Kidney epithelial cell (primary cell): ENCODE results near the gene TXNDC9. TPM values are rescaled to one million over a fixed set of nuclear protein-coding genes. Genes with fewer than 3 reads are reported as not detected.
"Not testable (repeated sequence)": the region's sequence is repeated elsewhere in the genome, so short reads cannot be mapped to it uniquely, and the experiment has no call there.

Experiments used
- DNase-seq: peaks from one replicate; pipeline ENCODE4 v3.0.0-alpha.2; 2010; ENCODE audit warnings: low read depth
- H3K27me3 ChIP-seq: 2 replicates; pipeline ENCODE4 v1.6.0; 2011; ENCODE audit warnings: low read length; ENCODE audit not compliant: control insufficient read depth, insufficient read depth
- H3K36me3 ChIP-seq: 2 replicates; pipeline ENCODE4 v1.5.1; 2011; ENCODE audit warnings: low read length; ENCODE audit not compliant: control insufficient read depth, insufficient read depth
- H3K4me3 ChIP-seq: 2 replicates; pipeline ENCODE4 v1.5.1; 2011; ENCODE audit warnings: low read depth, mild to moderate bottlenecking, control low read depth, low read length
- total RNA-seq: library from RNA; depleted of rRNA; stranded (reverse); fragments of >200 nt; gene quantifications from 2 replicates; pipeline ENCODE4 v1.2.3, GENCODE V29; 2015
- TF ChIP-seq, protein P1 (sequence below): IDR thresholded peaks from 2 replicates; pipeline ENCODE4 v1.5.1; 2011; ENCODE audit warnings: mild to moderate bottlenecking, moderate library complexity, low read length, control low read depth, inconsistent platforms; ENCODE audit not compliant: insufficient read depth, poor library complexity, severe bottlenecking

The TXNDC9 gene
- total RNA-seq, 1 donor from 2014 or later = 73.6 TPM

DNA sequence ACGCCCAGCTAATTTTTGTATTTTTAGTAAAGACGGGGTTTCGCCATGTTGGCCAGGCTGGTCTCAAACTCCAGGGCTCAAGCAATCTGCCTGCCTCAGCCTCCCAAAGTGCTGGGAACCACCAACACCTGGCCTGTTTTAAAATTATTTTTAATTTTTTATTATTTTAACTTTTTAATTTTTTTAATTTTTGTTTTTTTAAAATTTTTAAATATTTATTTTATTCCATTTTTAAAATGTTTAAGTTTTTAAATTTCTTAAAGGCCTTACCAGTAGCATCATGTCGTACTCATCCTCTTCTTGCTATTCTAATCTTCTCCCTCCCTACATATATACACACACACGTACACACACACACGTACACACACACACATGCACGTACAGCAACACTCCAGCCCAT is 36.6 kb downstream of the TXNDC9 start:
- no peaks in the 10 kb centered on the region for H3K36me3 ChIP-seq
- DNase-seq = no peak
- TF ChIP-seq, protein P1, sequence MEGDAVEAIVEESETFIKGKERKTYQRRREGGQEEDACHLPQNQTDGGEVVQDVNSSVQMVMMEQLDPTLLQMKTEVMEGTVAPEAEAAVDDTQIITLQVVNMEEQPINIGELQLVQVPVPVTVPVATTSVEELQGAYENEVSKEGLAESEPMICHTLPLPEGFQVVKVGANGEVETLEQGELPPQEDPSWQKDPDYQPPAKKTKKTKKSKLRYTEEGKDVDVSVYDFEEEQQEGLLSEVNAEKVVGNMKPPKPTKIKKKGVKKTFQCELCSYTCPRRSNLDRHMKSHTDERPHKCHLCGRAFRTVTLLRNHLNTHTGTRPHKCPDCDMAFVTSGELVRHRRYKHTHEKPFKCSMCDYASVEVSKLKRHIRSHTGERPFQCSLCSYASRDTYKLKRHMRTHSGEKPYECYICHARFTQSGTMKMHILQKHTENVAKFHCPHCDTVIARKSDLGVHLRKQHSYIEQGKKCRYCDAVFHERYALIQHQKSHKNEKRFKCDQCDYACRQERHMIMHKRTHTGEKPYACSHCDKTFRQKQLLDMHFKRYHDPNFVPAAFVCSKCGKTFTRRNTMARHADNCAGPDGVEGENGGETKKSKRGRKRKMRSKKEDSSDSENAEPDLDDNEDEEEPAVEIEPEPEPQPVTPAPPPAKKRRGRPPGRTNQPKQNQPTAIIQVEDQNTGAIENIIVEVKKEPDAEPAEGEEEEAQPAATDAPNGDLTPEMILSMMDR = no peak
- H3K27me3 ChIP-seq = no peaks in the 10 kb centered on the region
- no peak overlapping the region for H3K4me3 ChIP-seq

DNA sequence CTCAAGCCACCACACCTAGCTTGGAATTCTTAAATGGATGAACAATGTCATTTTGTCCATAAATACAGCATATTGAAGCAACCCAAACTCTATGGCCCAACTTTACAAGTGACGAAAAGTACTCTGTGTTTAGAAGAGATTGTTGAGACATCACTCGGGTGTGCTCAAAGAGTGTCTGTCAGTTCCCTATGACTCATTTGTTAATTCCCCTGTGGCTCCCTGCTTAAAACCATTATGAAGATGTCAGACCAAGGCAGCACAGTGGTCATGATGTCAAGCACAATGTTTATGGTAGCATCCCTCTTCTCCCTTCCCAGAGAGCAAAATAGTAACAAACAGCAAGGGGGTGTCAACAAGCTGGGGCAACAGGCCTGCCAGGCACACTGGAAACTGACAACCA is 38.1 kb downstream of the TXNDC9 start:
- H3K27me3 ChIP-seq = no peaks in the 10 kb centered on the region
- H3K4me3 ChIP-seq = no peak overlapping the region
- DNase-seq = no peak
- TF ChIP-seq, protein P1 = no peak
- H3K36me3 ChIP-seq = no peaks in the 10 kb centered on the region

DNA sequence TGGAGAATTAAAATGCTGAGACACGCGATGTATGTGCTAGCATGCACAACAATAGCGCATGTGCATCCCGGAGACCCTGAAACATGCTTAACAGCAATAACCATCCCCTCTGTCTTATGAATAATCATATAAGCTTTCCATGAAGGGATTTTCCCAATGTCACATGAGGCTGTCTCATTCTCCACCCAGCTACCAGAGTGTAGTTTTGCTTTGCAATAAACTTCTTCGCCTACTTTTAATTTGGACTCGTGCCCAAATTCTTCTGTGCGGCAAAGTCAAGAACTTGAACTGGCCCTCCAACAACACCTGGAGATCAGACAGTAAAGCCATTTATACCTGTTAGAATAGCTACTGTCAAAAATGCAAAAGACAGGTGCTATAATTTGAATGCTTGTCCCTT is 50.6 kb downstream of the TXNDC9 start:
- no peak for DNase-seq
- no peaks in the 10 kb centered on the region for H3K36me3 ChIP-seq
- TF ChIP-seq, protein P1 = no peak
- H3K4me3 ChIP-seq = no peak overlapping the region
- H3K27me3 ChIP-seq = no peaks in the 10 kb centered on the region

DNA sequence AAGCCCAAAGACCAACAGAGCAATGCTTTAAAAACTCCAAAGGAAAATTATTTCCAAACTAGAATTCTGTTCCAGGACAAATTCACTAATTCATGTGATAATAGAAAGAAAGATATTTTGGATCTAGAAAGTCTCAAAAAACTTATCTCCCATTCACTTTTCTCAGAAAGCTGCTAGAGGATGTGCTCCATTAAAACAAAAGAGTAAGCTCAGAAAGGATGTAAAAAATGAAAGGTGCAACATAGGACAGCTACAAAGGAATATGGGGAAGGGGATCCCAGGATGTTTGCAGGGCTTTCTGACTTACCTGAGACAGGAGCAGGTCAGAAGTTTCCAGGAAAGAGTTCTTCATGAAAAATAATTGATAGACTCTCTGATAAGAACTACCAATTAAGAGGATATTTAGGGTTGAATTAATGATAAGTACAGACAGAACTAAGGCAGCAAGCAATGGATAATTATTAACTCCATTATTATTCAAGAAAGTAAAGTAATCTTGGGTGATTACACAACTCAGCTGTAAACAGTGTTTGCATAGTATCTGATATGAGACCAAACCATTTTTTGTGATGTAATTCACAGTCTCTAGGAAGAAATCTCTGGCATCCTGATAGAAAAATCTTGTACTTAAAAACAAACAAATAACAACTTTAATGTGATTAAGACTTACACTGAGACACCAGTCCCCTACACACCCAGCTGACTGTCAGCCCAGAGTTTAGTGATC is 56.0 kb downstream of the TXNDC9 start:
- no peak for DNase-seq
- Histone ChIP-seq H3K36me3 (no peaks in the 10 kb centered on the region), H3K27me3 (no peaks in the 10 kb centered on the region), H3K4me3 (no peak overlapping the region)
- TF ChIP-seq, protein P1 = no peak

DNA sequence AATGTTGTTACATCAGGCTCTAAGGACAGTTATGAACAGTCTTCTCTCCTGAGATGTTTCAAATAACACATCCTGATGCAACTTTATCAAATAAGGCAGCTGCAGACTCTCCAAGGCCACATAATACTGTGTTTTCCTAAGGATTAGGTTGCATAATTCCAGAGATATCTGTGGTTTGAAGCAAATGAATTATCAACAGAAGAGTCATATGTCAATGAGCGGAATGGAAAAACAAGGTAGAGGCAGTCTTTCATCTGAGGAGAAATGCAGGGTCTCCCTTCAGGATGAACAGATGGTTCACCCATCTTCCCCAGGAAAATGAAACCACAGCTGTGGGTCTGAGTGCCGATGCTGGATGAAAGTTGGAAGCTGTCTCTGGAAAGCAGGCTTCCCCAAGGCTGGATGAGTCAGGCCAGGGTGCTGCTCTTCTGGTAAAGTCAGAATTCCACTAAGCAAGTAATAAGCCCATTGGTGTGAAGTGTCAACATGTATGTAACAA is 57.3 kb downstream of the TXNDC9 start:
- Histone ChIP-seq H3K27me3 (no peaks in the 10 kb centered on the region), H3K36me3 (no peaks in the 10 kb centered on the region), H3K4me3 (no peak overlapping the region)
- peak; percentile 70 for DNase-seq
- TF ChIP-seq, protein P1 = no peak

DNA sequence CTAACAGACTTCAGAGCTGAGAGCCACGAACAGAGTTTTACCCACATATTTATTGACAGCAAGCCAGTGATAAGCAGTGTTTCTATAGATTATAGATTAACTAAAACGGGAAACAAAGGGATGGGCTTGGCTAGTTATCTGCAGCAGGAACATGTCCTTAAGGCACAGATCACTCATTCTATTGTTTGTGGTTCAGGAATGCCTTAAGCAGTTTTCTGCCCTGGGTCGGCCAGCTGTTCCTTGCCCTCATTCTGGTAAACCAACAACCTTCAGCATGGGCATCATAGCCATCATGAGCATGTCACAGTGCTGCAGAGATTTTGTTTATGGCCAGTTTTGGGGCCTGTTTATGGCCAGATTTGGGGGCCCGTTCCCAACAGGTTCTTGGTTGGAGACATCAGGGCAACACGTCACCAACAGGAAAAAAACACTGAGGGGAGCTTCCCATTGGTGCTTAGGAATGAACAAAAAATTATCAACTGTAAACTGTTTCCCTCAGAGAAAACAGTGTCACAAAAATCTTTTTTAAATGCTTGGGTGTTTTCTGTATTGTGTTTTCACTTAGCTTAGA is 57.9 kb downstream of the TXNDC9 start:
- H3K27me3 ChIP-seq, H3K4me3 ChIP-seq, DNase-seq, H3K36me3 ChIP-seq: not testable (repeated sequence)
